ENCODE data around the gene AFF3.

- no peak for TF ChIP-seq CTCF (IDR thresholded peaks at IDR 0.05)
- no peak for TF ChIP-seq POLR2A (IDR thresholded peaks at IDR 0.05)
These were observed 896 bp upstream of the AFF3 start for GRCh38 chr2:100143286-100143685.
